RWPE1 (cell line): ENCODE results near the gene UBL4B.

ENCODE experiments used
- CTCF ChIA-PET: fragments of 350-600 bp; sonication (Branson Sonifier 250); formaldehyde crosslinking; extraction: SDS; loops from one replicate; lab custom pipeline; 2021; lab: Yijun Ruan, JAX
- POLR2A ChIA-PET: fragments of 400-600 bp; formaldehyde crosslinking; extraction: SDS; loops from one replicate; lab custom pipeline; 2020; ENCODE audit warnings: antibody characterized with exemption; ENCODE audit not compliant: low non-redundant PET; lab: Yijun Ruan, JAX
- DNase-seq: peaks from one replicate; pipeline ENCODE4 v3.0.0; 2012; ENCODE audit warnings: low spot score
- H3K27ac ChIP-seq: fragments of 450-650 bp; 2 replicates; pipeline ENCODE4 v1.5.1; 2017
- CTCF ChIP-seq: fragments of 450-650 bp; conservative IDR thresholded peaks from 2 replicates; pipeline ENCODE4 v1.5.1; 2017; ENCODE audit warnings: low read depth, mild to moderate bottlenecking

UBL4B gene

GRCh38 chr1:110098222-110099026 is 13.8 kb upstream of the UBL4B start:
- no peak for DNase-seq
- CTCF ChIA-PET = interaction anchor here (0.8 to 2.0 kb wide), 4 partner anchors 8 to 68 kb away, joined by 3 to 5 read pairs (median 4); no protein-coding TSS in a partner anchor
- POLR2A ChIA-PET = no interaction called here
- H3K27ac ChIP-seq = no peak overlapping the region
- no peak for TF ChIP-seq CTCF

DNA sequence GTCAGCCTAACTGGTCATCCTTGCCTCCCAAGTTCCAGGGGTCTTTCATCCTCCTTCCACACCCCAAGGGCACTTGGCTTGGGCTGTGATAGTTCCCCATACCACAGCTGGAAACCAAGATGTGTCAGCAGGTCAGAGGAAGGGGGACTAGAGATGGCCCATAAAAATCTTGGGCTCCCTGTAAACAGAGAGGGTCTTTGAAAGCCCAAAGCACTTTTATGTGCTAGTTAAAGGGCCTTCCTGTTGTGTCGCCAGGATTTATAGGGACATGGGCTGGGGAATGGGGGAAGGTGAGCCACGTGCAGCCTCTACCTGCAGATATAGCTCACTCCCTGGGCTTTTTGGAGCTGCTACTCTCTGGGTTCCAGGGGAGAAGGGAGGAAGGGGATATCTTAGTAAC is 11.9 kb upstream of the UBL4B start:
- ChIA-PET POLR2A (no interaction called here), CTCF (interaction anchor here (1.5 kb wide), 1 partner anchor 12 kb away, joined by 4 read pairs; no protein-coding TSS in a partner anchor)

DNA sequence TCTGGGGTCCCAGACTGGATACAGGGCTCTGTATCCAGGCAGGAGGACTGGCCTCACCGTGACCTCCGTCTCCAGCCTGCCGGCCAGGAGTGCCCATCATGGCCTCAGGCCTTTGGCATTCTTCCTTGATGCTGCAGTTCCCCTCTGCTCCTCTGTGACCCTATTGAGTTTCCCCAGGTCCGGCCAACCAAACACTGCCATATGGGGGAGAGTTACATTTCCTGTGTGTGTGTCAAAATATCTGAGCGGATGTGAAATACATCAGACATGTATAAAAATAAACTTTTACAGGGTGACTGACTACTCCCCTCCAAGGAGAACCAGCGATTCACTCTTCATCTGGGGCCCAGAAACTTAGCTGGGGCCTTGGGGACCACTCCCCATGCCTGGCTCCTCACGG is 10.2 kb upstream of the UBL4B start:
- ChIA-PET POLR2A (no interaction called here), CTCF (interaction anchor here (1.2 to 4.9 kb wide), 3 partner anchors 14 to 49 kb away, joined by 4 to 34 read pairs (median 7); no protein-coding TSS in a partner anchor)
- no peak for TF ChIP-seq CTCF
- no peak overlapping the region for H3K27ac ChIP-seq
- DNase-seq = no peak

More for the DNA sequence above, 11.9 kb upstream of the UBL4B start:
- no peak for TF ChIP-seq CTCF
- DNase-seq = no peak
- H3K27ac ChIP-seq = no peak overlapping the region

GRCh38 chr1:110106013-110106941 is 6.0 kb upstream of the UBL4B start:
- CTCF ChIA-PET = interaction anchor here (0.6 to 4.9 kb wide), 22 partner anchors 8 to 390 kb away, joined by 3 to 34 read pairs (median 4); partner anchors contain the start of gene AHCYL1
- peak; percentile 84 for DNase-seq
- POLR2A ChIA-PET = interaction anchor here (0.5 kb wide), 1 partner anchor 78 kb away, joined by 3 read pairs; no protein-coding TSS in a partner anchor
- H3K27ac ChIP-seq = no peak overlapping the region
- peak; percentile 95 for TF ChIP-seq CTCF

GRCh38 chr1:110107867-110108469 is 4.3 kb upstream of the UBL4B start:
- POLR2A ChIA-PET = no interaction called here
- CTCF ChIA-PET = interaction anchor here (1.1 to 2.8 kb wide), 2 partner anchors 9 to 54 kb away, joined by 5 to 27 read pairs; no protein-coding TSS in a partner anchor
- no peak for DNase-seq
- H3K27ac ChIP-seq = no peak overlapping the region
- no peak for TF ChIP-seq CTCF
